A549 (cell line): ENCODE results near the gene CPEB4. TPM values are rescaled to one million over a fixed set of nuclear protein-coding genes. Genes with fewer than 3 reads are reported as not detected.

Experiments used
- ATAC-seq, 2 experiments: fragments of 200-7000 bp in 1 of 2; fragments of >200 bp in 1 of 2; cut with Nextera tagmentation in 1 of 2; cut with Tn5 transposase in 1 of 2; 3 replicates each; pipeline versions ENCODE4 v1.8.0 to v1.9.1; 2018 to 2020; ENCODE audit warnings: mild to moderate bottlenecking in 1 of 2, moderate library complexity in 1 of 2
- CTCF ChIA-PET: fragments of 300-600 bp; sonication (Branson Sonifier 250); formaldehyde crosslinking; extraction: SDS; loops from one replicate; lab custom pipeline; 2021; ENCODE audit warnings: antibody characterized with exemption, inconsistent platforms; lab: Yijun Ruan, JAX
- POLR2A ChIA-PET: fragments of 350-600 bp; formaldehyde crosslinking; extraction: SDS; loops from one replicate; lab custom pipeline; 2021; ENCODE audit warnings: antibody characterized with exemption, inconsistent platforms; lab: Yijun Ruan, JAX
- DNase-seq, 2 experiments: peaks; one replicate each; pipeline versions ENCODE4 v3.0.0 to v3.0.0-alpha.2; 2011 to 2016; ENCODE audit warnings: low read depth in 1 of 2, low spot score in 1 of 2
- FAIRE-seq: peaks from 2 replicates; lab custom pipeline; 2011; peaks lifted over from hg19 to GRCh38; lab: Jason Lieb, UNC
- H3K27ac ChIP-seq, 2 experiments: fragments of >200 bp; sonication (Bioruptor Twin); formaldehyde crosslinking; 3 replicates each; pipeline ENCODE4 v1.5.1; 2016 to 2017
- H3K4me1 ChIP-seq: fragments of >200 bp; sonication (Bioruptor Twin); formaldehyde crosslinking; 3 replicates; pipeline ENCODE4 v1.6.1; 2016
- H3K4me2 ChIP-seq: fragments of >200 bp; sonication (Bioruptor Twin); formaldehyde crosslinking; 3 replicates; pipeline ENCODE4 v1.6.1; 2016
- H3K4me3 ChIP-seq: fragments of >200 bp; sonication (Bioruptor Twin); formaldehyde crosslinking; 3 replicates; pipeline ENCODE4 v1.5.1; 2016
- H3K9me3 ChIP-seq: fragments of >200 bp; sonication (Bioruptor Twin); formaldehyde crosslinking; 3 replicates; pipeline ENCODE4 v1.6.1; 2016
- BCL3 ChIP-seq: fragments of >200 bp; sonication (Bioruptor Twin); formaldehyde crosslinking; IDR thresholded peaks from 3 replicates; pipeline ENCODE4 v1.6.1; 2016
- CHD2 ChIP-seq: fragments of 150-350 bp; IDR thresholded peaks from 2 replicates; pipeline ENCODE4 v1.6.1; 2014; ENCODE audit warnings: low read length; ENCODE audit not compliant: partially characterized antibody
- CHD4 ChIP-seq: fragments of 200-600 bp; sonication (generic); IDR thresholded peaks from 2 replicates; pipeline ENCODE4 v1.6.1; 2016; ENCODE audit warnings: antibody characterized with exemption, mild to moderate bottlenecking, borderline replicate concordance
- EHF ChIP-seq: fragments of 250-450 bp; sonication (Bioruptor Pico); IDR thresholded peaks from 2 replicates; pipeline ENCODE4 v1.5.0; 2020; ENCODE audit warnings: mild to moderate bottlenecking
- ESRRA ChIP-seq: fragments of 150-350 bp; IDR thresholded peaks from 2 replicates; pipeline ENCODE4 v1.6.1; 2014; ENCODE audit warnings: mild to moderate bottlenecking, low read length, borderline replicate concordance
- FOSB ChIP-seq: fragments of 250-450 bp; sonication (Bioruptor Pico); IDR thresholded peaks from 2 replicates; pipeline ENCODE4 v1.5.0; 2020; ENCODE audit warnings: mild to moderate bottlenecking, moderate library complexity
- FOSL2 ChIP-seq, 2 experiments: fragments of 450-650 bp in 1 of 2; fragments of >200 bp in 1 of 2; sonication (Bioruptor Twin) in 1 of 2; formaldehyde crosslinking; IDR thresholded peaks; 2 replicates each; pipeline versions ENCODE4 v1.5.0 to v1.6.1; 2016 to 2020; ENCODE audit warnings: mild to moderate bottlenecking in 1 of 2, moderate library complexity in 1 of 2
- HOXB13 ChIP-seq: fragments of 250-450 bp; sonication (Bioruptor Pico); IDR thresholded peaks from 2 replicates; pipeline ENCODE4 v1.5.0; 2020; ENCODE audit warnings: low read depth, mild to moderate bottlenecking, moderate library complexity
- JUN ChIP-seq, 2 experiments: fragments of >200 bp; sonication (Bioruptor Twin); formaldehyde crosslinking; IDR thresholded peaks; 2 replicates in 1 of 2; 3 replicates in 1 of 2; pipeline ENCODE4 v1.6.1; 2016 to 2017
- KDM5A ChIP-seq: fragments of 200-600 bp; sonication (generic); IDR thresholded peaks from 2 replicates; pipeline ENCODE4 v1.6.1; 2016; ENCODE audit warnings: antibody characterized with exemption, mild to moderate bottlenecking
- MAX ChIP-seq: IDR thresholded peaks from 2 replicates; pipeline ENCODE4 v1.6.1; 2012
- MAZ ChIP-seq: fragments of 150-350 bp; IDR thresholded peaks from 2 replicates; pipeline ENCODE4 v1.6.1; 2014; ENCODE audit warnings: antibody characterized with exemption, low read depth, low read length, borderline replicate concordance
- MYC ChIP-seq: IDR thresholded peaks from 2 replicates; pipeline ENCODE4 v1.6.1; 2012; ENCODE audit warnings: mild to moderate bottlenecking, inconsistent platforms, low read length, improper control_type of control experiment, borderline replicate concordance
- NFE2L2 ChIP-seq: fragments of 150-350 bp; conservative IDR thresholded peaks from 2 replicates; pipeline ENCODE4 v1.6.1; 2014; ENCODE audit warnings: low read length
- NR3C1 ChIP-seq: fragments of >200 bp; sonication (Bioruptor Twin); formaldehyde crosslinking; IDR thresholded peaks from 3 replicates; pipeline ENCODE4 v1.6.1; 2017
- POLR2A ChIP-seq: IDR thresholded peaks from 2 replicates; pipeline ENCODE4 v1.6.1; 2012; ENCODE audit warnings: mild to moderate bottlenecking, low read length
- POLR2AphosphoS2 ChIP-seq: conservative IDR thresholded peaks from 2 replicates; pipeline ENCODE4 v1.6.1; 2012; ENCODE audit warnings: low read length, improper control_type of control experiment, inconsistent platforms
- RCOR1 ChIP-seq: fragments of 150-350 bp; IDR thresholded peaks from 2 replicates; pipeline ENCODE4 v1.6.1; 2014; ENCODE audit warnings: antibody characterized with exemption, low read length, low read depth
- RFX5 ChIP-seq: fragments of 450-650 bp; IDR thresholded peaks from 2 replicates; pipeline ENCODE4 v1.7.1; 2014; ENCODE audit warnings: antibody characterized with exemption, mild to moderate bottlenecking, moderate library complexity
- RNF2 ChIP-seq: fragments of 200-600 bp; sonication (generic); IDR thresholded peaks from 2 replicates; pipeline ENCODE4 v1.6.1; 2016; ENCODE audit warnings: low read depth, mild to moderate bottlenecking, antibody characterized with exemption, moderate library complexity, borderline replicate concordance
- TFCP2L1 ChIP-seq: fragments of 250-450 bp; sonication (Bioruptor Pico); IDR thresholded peaks from 2 replicates; pipeline ENCODE4 v1.5.0; 2021; ENCODE audit warnings: mild to moderate bottlenecking
- TP53 ChIP-seq: fragments of 250-450 bp; sonication (Bioruptor Pico); IDR thresholded peaks from 2 replicates; pipeline ENCODE4 v1.5.0; 2021; ENCODE audit warnings: mild to moderate bottlenecking, moderate library complexity
- ZFP36 ChIP-seq: fragments of 450-650 bp; IDR thresholded peaks from 2 replicates; pipeline ENCODE4 v1.6.1; 2014; ENCODE audit warnings: borderline replicate concordance; ENCODE audit not compliant: partially characterized antibody
- ZNF302 ChIP-seq: fragments of 250-450 bp; sonication (Bioruptor Pico); IDR thresholded peaks from 2 replicates; pipeline ENCODE4 v1.9.0; 2021; ENCODE audit warnings: inconsistent platforms, mild to moderate bottlenecking, moderate library complexity
- WGBS: methylation state at CpG from one replicate; pipeline ENCODE4 v1.1.6; 2017; ENCODE audit errors: missing lambda C conversion rate; 5-methylcytosine and 5-hydroxymethylcytosine counted together
- polyA plus RNA-seq, 4 experiments: library from polyadenylated mRNA; depleted of rRNA in 3 of 4; stranded (reverse); fragments of >200 nt; fragmentation: RNase III in 1 of 4; extraction: RNeasy Plus Mini Kit Qiagen cat#74134 plus additional on column Dnase treatment in 1 of 4; gene quantifications; 2 replicates in 3 of 4; 3 replicates in 1 of 4; pipeline ENCODE4 v1.2.3, GENCODE V29; 2011 to 2017
- TF ChIP-seq, protein P1 (sequence below): fragments of 150-350 bp; IDR thresholded peaks from 2 replicates; pipeline ENCODE4 v1.6.1; 2014; ENCODE audit warnings: low read depth, mild to moderate bottlenecking, low read length
- TF ChIP-seq, protein P2 (sequence below): IDR thresholded peaks from 2 replicates; pipeline ENCODE4 v1.6.1; 2012

The CPEB4 gene
- polyA plus RNA-seq, 2 of the 4 experiments (the other 2 are of a cell fraction): 11.4 to 50.0 TPM

DNA sequence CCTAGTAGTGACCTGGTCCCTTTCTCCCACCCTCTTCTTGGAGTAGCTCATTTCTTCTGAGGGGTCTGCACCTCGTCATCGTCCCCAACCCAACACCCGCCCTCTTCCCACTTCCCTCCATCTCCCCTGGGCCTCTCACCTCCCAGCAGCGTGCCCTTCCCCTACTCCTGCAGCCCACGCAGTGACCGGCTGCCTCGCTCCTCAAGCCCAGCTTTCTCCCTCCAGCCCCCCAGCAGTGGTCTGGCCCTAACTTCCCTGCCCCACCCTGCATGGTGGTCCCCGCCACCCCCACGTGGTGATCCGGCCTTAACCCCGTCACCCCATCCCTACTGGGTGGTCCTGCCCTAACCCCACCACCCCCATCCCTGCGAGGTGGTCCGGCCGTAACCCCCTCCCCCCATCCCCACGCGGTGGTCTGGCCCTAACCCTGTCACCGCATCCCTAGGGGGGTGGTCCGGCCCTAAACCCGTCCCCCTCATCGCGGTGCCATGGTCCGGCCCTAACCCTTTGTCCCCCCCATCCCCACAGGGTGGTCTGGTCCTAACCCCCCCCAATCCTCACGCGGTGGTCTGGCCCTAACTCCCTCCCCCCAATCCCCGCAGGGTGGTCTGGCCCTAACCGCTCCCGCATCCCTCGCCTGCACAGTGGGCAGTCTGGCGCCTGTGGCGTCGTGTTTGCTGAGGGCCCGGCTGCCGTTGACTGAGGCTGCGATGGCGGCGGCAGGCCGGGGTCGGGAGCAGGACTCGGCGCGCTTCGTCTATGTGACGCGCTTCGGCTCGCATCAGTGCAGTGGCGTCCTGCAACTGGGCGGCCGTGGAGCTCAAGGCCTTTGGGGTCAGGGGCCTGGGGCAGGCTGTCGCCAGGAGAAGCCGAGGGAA is 100.6 kb downstream of the CPEB4 start, which contains the start of gene C5orf47 (continued):
- no peak for TF ChIP-seq TFCP2L1

GRCh38 chr5:173989432-173990082 is 101.4 kb downstream of the CPEB4 start:
- TF ChIP-seq TP53 (CRISPR knock-in tag): no peak
- TF ChIP-seq NFE2L2: no peak
- no peak for TF ChIP-seq EHF (CRISPR knock-in tag)
- TF ChIP-seq JUN (IDR thresholded peaks at IDR 0.05): no peak
- no peak for TF ChIP-seq ZNF302 (CRISPR knock-in tag)
- TF ChIP-seq MYC: no peak
- TF ChIP-seq CHD2: no peak
- no peak for TF ChIP-seq FOSB (CRISPR knock-in tag)
- no peak for TF ChIP-seq NR3C1
- TF ChIP-seq MAX: no peak
- TF ChIP-seq RNF2: no peak
- TF ChIP-seq, protein P1, sequence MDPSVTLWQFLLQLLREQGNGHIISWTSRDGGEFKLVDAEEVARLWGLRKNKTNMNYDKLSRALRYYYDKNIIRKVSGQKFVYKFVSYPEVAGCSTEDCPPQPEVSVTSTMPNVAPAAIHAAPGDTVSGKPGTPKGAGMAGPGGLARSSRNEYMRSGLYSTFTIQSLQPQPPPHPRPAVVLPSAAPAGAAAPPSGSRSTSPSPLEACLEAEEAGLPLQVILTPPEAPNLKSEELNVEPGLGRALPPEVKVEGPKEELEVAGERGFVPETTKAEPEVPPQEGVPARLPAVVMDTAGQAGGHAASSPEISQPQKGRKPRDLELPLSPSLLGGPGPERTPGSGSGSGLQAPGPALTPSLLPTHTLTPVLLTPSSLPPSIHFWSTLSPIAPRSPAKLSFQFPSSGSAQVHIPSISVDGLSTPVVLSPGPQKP: no peak
- TF ChIP-seq POLR2AphosphoS2: no peak
- no peak for ATAC-seq
- Histone ChIP-seq H3K4me2 (no peak overlapping the region), H3K4me3 (no peak overlapping the region), H3K27ac (no peak overlapping the region), H3K4me1 (no peaks in the 10 kb centered on the region), H3K9me3 (peaks cover 12% of the 10 kb centered on the region; the same call in 1 of the 3 replicates)
- CTCF ChIA-PET: interaction anchor here (0.6 to 3.1 kb wide), 6 partner anchors 16 to 699 kb away, joined by 3 to 14 read pairs (median 4); partner anchors contain the start of gene BOD1
- no peak for FAIRE-seq
- WGBS: 83% methylated on average over 18 of the region's 41 CpGs
- no peak for DNase-seq
- POLR2A ChIA-PET: no interaction called here

DNA sequence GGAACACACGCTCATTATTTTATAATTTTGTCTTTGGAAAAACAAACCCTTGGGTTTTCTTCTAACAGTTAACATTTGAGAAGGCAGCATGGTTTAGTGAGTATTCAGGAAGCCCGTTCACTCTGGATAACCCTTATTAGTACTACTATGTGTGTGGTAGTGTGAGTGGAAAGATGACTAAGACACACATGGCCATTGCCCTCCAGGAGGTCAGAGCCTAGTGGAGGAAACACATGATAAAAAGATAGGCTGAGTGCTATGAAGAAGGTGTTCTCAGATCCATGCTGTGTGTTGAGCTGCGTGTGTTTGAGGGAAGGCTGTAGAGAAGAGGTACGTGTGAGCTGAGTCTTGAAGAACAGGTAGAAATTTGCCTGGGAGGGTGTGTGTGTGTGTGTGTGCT is 109.2 kb downstream of the CPEB4 start:
- no peak overlapping the region for H3K4me2 ChIP-seq
- no peak overlapping the region for H3K27ac ChIP-seq
- ChIA-PET CTCF (interaction anchor here (4.1 kb wide), 1 partner anchor 24 kb away, joined by 18 read pairs; no protein-coding TSS in a partner anchor), POLR2A (no interaction called here)
- ATAC-seq (peak in 1 of 2 experiments; percentile 56; a peak in 3 of 6 replicates), DNase-seq (no peak), FAIRE-seq (no peak)
- TF ChIP-seq MAZ (no peak), RCOR1 (no peak), ESRRA (no peak), RFX5 (no peak)
- 0 out of 3 replicates have a peak, but pooled peaks cover 3% of the 10 kb centered on the region for H3K4me1 ChIP-seq
- H3K4me3 ChIP-seq: no peak overlapping the region
- WGBS: 23% methylated on average over 4 of the region's 4 CpGs
- no peaks in the 10 kb centered on the region for H3K9me3 ChIP-seq

- H3K4me3 ChIP-seq: no peak overlapping the region
- DNase-seq (no peak), ATAC-seq (no peak), FAIRE-seq (peak; percentile 7)
- H3K4me2 ChIP-seq: no peak overlapping the region
- no peaks in the 10 kb centered on the region for H3K9me3 ChIP-seq
- WGBS: 6% methylated on average over 4 of the region's 4 CpGs
- H3K27ac ChIP-seq: no peak overlapping the region
- H3K4me1 ChIP-seq: 0 out of 3 replicates have a peak, but pooled peaks cover 3% of the 10 kb centered on the region
- ChIA-PET CTCF (interaction anchor here (1.1 to 1.2 kb wide), 2 partner anchors 15 to 319 kb away, joined by 3 read pairs; no protein-coding TSS in a partner anchor), POLR2A (no interaction called here)
- TF ChIP-seq BCL3 (no peak), ZFP36 (no peak), KDM5A (no peak), TP53 (CRISPR knock-in tag) (no peak), JUN (IDR thresholded peaks at IDR 0.05) (no peak), POLR2A (no peak), CHD4 (no peak), ZNF302 (CRISPR knock-in tag) (no peak), MYC (no peak), HOXB13 (CRISPR knock-in tag) (no peak), FOSL2 (IDR thresholded peaks at IDR 0.05) (no peak), FOSL2 (CRISPR knock-in tag; IDR thresholded peaks at IDR 0.05) (no peak)
- TF ChIP-seq, protein P2, sequence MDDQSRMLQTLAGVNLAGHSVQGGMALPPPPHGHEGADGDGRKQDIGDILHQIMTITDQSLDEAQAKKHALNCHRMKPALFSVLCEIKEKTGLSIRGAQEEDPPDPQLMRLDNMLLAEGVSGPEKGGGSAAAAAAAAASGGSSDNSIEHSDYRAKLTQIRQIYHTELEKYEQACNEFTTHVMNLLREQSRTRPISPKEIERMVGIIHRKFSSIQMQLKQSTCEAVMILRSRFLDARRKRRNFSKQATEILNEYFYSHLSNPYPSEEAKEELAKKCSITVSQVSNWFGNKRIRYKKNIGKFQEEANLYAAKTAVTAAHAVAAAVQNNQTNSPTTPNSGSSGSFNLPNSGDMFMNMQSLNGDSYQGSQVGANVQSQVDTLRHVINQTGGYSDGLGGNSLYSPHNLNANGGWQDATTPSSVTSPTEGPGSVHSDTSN: no peak
- TF ChIP-seq, protein P1: no peak
Observed at GRCh38 chr5:173998531-173998930, 110.4 kb downstream of the CPEB4 start.
